Transverse colon (tissue), 4 donors: ENCODE results near the gene MTRF1. TPM values are rescaled to one million over a fixed set of nuclear protein-coding genes. Genes with fewer than 3 reads are reported as not detected.

ENCODE experiments used
- DNase-seq: peaks from one replicate; pipeline ENCODE4 v3.0.0-alpha.2; 2019
- H3K27ac ChIP-seq, 4 donors: fragments of 200-600 bp; sonication (generic); 2 replicates each; pipeline ENCODE4 v1.5.1; 2016 to 2018; ENCODE audit warnings: inconsistent platforms in 4 of 4
- H3K27me3 ChIP-seq: fragments of 200-600 bp; sonication (generic); 2 replicates; pipeline ENCODE4 v1.5.1; 2017; ENCODE audit warnings: inconsistent platforms
- H3K36me3 ChIP-seq, 4 donors: fragments of 200-600 bp; sonication (generic); 2 replicates each; pipeline ENCODE4 v1.5.1; 2017 to 2019; ENCODE audit warnings: inconsistent platforms in 4 of 4
- H3K4me1 ChIP-seq, 4 donors: fragments of 200-600 bp; sonication (generic); 2 replicates each; pipeline ENCODE4 v1.5.1; 2017 to 2020; ENCODE audit warnings: inconsistent platforms in 4 of 4
- H3K4me3 ChIP-seq, 4 donors: fragments of 200-600 bp; sonication (generic); 1 replicate in 1 of 4; 2 replicates in 3 of 4; pipeline versions ENCODE4 v1.5.1 to v1.6.1; 2017 to 2019; ENCODE audit warnings: inconsistent platforms in 4 of 4
- H3K9me3 ChIP-seq, 2 donors: fragments of 200-600 bp; sonication (generic); 2 replicates each; pipeline ENCODE4 v1.5.1; 2017 to 2019; ENCODE audit warnings: inconsistent platforms in 2 of 2
- CTCF ChIP-seq, 5 experiments: fragments of 200-600 bp in 3 of 5; fragments of 450-650 bp in 2 of 5; sonication (generic) in 3 of 5; IDR thresholded peaks; 1 replicate in 2 of 5; 2 replicates in 3 of 5; pipeline ENCODE4 v1.5.1; 2016 to 2017; ENCODE audit warnings: antibody characterized with exemption in 5 of 5, inconsistent platforms in 3 of 5, mild to moderate bottlenecking in 2 of 5, moderate library complexity in 1 of 5
- EP300 ChIP-seq: sonication (generic); formaldehyde crosslinking; IDR thresholded peaks from one replicate; pipeline ENCODE4 v1.6.1; 2017; ENCODE audit warnings: antibody characterized with exemption, low read depth
- POLR2A ChIP-seq: fragments of 450-650 bp; IDR thresholded peaks from one replicate; pipeline ENCODE4 v1.6.1; 2016; ENCODE audit warnings: antibody characterized with exemption, mild to moderate bottlenecking, moderate library complexity
- POLR2AphosphoS5 ChIP-seq, 3 donors: sonication (generic); formaldehyde crosslinking; IDR thresholded peaks; one replicate each; pipeline ENCODE4 v1.6.1; 2016; ENCODE audit warnings: antibody characterized with exemption in 3 of 3
- WGBS, 2 donors: methylation state at CpG; one replicate each; pipeline ENCODE4 v1.1.5; 2018; ENCODE audit warnings: low coverage in 1 of 2; 5-methylcytosine and 5-hydroxymethylcytosine counted together
- in situ Hi-C, 4 donors: fragments of 200-750 bp; cut with MboI; loops; one replicate each; pipeline versions ENCODE4 v1.15.0 to v1.15.1; 2017; ENCODE audit warnings: low sequenced_read_pairs in 3 of 4, low pct_ligation_motif_present in 1 of 4, low pct_unique_long_range_greater_than_20kb in 1 of 4
- intact Hi-C: fragments of 100-400 bp; cut with DNase I; formaldehyde crosslinking; loops from one replicate; pipeline ENCODE4 v1.15.1; 2023; ENCODE audit warnings: low total_unique reads
- total RNA-seq, 4 donors: library from RNA; depleted of rRNA; stranded (reverse); fragments of >200 nt; gene quantifications; one replicate each; pipeline ENCODE4 v1.1.0, GENCODE V29; 2016

MTRF1 gene
- total RNA-seq, 4 donors from 2014 or later: 7.2 to 19.7 (median 12.7) TPM

DNA sequence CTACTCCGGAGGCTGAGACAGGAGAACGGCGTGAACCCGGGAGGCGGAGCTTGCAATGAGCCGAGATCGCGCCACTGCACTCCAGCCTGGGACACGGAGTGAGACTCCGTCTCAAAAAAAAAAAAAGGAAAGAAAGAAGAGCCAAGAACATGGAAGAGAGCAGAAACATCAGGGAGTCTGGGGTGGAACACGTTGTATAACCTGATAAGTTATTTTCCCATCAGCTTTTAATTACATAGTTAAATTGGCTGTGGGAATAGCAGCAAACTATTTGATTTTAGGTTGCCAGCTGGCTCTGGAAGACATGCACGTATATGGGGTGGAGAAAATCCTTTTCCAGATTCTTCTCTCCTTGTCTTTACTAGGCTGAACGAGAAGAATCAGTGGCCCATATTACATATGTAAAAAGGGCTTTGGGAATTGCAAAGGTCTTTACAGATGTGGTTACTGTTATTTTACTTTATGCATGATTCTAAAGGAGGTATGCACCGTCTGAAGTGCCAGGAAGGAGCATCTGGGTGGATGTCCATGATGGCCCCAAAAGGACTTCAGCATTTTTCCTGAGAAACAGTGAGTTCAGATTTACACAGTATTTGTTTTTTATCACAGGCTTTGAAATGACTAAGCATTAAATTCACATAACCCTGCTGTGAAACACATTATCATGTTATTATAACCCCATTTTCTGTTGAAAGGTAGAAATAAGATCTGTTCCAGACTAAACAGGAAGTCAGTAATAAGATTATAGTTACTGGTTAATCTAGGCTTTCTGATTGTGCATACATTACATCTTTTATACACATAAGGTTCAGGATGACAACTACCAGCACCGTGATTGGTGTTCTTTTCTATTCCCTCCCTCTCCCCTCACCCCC, 43.1 kb upstream of the MTRF1 start:
- Histone ChIP-seq H3K4me3 (no peak overlapping the region), H3K27ac (no peak overlapping the region), H3K4me1 (peaks cover 0 to 4% (median 2%) of the 10 kb centered on the region in 4 donors), H3K36me3 (no peaks in the 10 kb centered on the region), H3K27me3 (no peaks in the 10 kb centered on the region), H3K9me3 (no peaks in the 10 kb centered on the region)
- no peak for DNase-seq
- in situ Hi-C loops: no loop called here
- TF ChIP-seq EP300: no peak
- no peak for TF ChIP-seq POLR2A
- TF ChIP-seq CTCF (IDR thresholded peaks at IDR 0.05): no peak
- no peak for TF ChIP-seq POLR2AphosphoS5 (IDR thresholded peaks at IDR 0.05)
- intact Hi-C loops: no loop called here
- 68 to 83% methylated on average over 3 to 15 of the region's 15 CpGs for WGBS, 2 donors

GRCh38 chr13:41304551-41304950, 41.2 kb upstream of the MTRF1 start:
- intact Hi-C loops (no loop called here), in situ Hi-C loops (no loop called here)
- TF ChIP-seq POLR2AphosphoS5 (IDR thresholded peaks at IDR 0.05) (no peak), CTCF (IDR thresholded peaks at IDR 0.05) (no peak)
- Histone ChIP-seq H3K9me3 (no peaks in the 10 kb centered on the region), H3K36me3 (no peaks in the 10 kb centered on the region), H3K4me1 (no peaks in the 10 kb centered on the region), H3K4me3 (no peak overlapping the region), H3K27ac (no peak overlapping the region), H3K27me3 (no peaks in the 10 kb centered on the region)
- DNase-seq: no peak

GRCh38 chr13:41302743-41303142, 39.4 kb upstream of the MTRF1 start:
- intact Hi-C loops (no loop called here), in situ Hi-C loops (no loop called here)
- no peaks in the 10 kb centered on the region for H3K27me3 ChIP-seq
- H3K4me1 ChIP-seq: no peaks in the 10 kb centered on the region
- DNase-seq: no peak
- H3K36me3 ChIP-seq: no peaks in the 10 kb centered on the region
- no peak overlapping the region for H3K27ac ChIP-seq
- no peaks in the 10 kb centered on the region for H3K9me3 ChIP-seq
- H3K4me3 ChIP-seq: no peak overlapping the region
- WGBS, 2 donors: 91% methylated on average over 3 of the region's 3 CpGs; no CpG with 5 or more reads in 1 of the 2 donors
- no peak for TF ChIP-seq EP300
- TF ChIP-seq CTCF (IDR thresholded peaks at IDR 0.05): no peak
- no peak for TF ChIP-seq POLR2A
- TF ChIP-seq POLR2AphosphoS5 (IDR thresholded peaks at IDR 0.05): no peak

GRCh38 chr13:41299316-41300094, 36.1 kb upstream of the MTRF1 start:
- Histone ChIP-seq H3K4me1 (no peaks in the 10 kb centered on the region), H3K4me3 (no peak overlapping the region), H3K27ac (no peak overlapping the region), H3K9me3 (no peaks in the 10 kb centered on the region), H3K27me3 (no peaks in the 10 kb centered on the region), H3K36me3 (no peaks in the 10 kb centered on the region)
- in situ Hi-C loops (no loop called here), intact Hi-C loops (loop anchor here (5.0 kb wide), 1 partner anchor 492 kb away; no protein-coding TSS in a partner anchor)
- no peak for DNase-seq
- TF ChIP-seq EP300: no peak
- no peak for TF ChIP-seq POLR2AphosphoS5 (IDR thresholded peaks at IDR 0.05)
- no peak for TF ChIP-seq POLR2A
- WGBS, 2 donors: 79 to 90% methylated on average over 4 of the region's 4 CpGs
